Measurements from ENCODE around the gene HHIPL1.
A peak's percentile ranks its signal among the peaks of the same experiment; 100 is the strongest.

Gene HHIPL1

DNA sequence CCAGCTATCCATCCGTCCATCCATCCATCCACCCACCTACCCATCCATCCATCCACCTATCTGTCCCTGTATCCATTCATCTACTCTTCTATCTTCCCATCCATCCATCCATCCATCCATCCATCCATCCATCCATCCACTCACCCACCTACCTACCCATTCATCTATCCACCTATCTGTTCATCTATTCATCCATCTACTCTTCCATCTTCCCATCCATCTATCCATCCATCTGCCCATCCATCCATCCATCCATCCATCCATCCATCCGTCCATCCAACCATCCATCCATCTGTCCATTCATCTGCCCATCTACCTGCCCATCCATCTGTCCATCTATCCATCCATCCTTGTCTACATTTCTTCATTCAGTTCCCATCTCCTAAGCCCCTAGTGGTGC lies 17.8 kb upstream of the HHIPL1 start:
- no peak for DNase-seq (ENCODE audit: low spot score)
- in situ Hi-C loops (cut with MboI; ENCODE audit: low sequenced_read_pairs, unreplicated experiment): no loop called here
- TF ChIP-seq, protein P1, sequence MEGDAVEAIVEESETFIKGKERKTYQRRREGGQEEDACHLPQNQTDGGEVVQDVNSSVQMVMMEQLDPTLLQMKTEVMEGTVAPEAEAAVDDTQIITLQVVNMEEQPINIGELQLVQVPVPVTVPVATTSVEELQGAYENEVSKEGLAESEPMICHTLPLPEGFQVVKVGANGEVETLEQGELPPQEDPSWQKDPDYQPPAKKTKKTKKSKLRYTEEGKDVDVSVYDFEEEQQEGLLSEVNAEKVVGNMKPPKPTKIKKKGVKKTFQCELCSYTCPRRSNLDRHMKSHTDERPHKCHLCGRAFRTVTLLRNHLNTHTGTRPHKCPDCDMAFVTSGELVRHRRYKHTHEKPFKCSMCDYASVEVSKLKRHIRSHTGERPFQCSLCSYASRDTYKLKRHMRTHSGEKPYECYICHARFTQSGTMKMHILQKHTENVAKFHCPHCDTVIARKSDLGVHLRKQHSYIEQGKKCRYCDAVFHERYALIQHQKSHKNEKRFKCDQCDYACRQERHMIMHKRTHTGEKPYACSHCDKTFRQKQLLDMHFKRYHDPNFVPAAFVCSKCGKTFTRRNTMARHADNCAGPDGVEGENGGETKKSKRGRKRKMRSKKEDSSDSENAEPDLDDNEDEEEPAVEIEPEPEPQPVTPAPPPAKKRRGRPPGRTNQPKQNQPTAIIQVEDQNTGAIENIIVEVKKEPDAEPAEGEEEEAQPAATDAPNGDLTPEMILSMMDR (IDR thresholded peaks at IDR 0.05; ENCODE audit: borderline replicate concordance, control extremely low read depth, extremely low read depth, insufficient read depth, missing control alignments): no peak

DNA sequence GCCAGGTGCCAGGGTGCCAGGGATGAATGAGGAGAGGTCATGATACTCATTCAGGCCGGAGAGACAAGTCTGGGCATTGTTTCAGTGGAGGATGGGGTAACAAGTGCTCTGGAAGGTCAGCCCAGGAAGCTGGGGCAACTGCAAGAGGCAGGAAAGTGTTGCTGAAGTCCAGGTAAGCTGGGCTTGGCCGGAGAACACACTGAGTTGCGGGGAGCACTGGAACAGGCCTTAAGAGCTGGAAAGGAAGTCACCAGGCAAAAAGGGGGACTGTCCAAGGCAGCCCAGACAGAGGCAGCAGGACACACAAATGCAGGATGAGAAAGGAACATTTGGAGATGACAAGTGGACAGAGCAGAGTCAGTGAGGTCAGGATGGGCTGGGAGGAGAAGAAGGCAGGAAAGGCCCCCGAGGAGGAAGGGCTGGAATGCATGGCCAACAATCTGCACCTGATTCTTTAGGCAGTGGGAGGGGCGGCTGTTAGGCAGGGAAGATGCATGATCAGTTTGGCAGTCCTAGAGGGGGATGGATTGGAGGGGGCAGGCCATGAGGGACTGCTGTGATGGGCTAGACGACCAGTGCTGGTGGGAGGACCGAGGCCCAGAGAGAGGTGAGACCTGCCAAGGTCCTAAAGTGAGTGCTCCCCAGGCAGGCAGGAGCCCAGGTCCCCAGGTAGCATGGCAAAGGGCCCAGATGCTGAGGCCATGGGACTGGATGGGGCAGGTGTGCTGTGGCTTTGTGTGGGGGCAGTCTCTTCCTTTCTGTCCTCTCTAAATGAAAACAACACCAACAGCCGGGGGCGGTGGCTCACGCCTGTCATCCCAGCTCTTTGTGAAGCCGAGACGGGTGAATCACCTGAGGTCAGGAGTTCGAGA lies 17.2 kb upstream of the HHIPL1 start:
- in situ Hi-C loops (cut with MboI; ENCODE audit: low sequenced_read_pairs, unreplicated experiment): no loop called here
- no peak for DNase-seq (ENCODE audit: low spot score)
- TF ChIP-seq, protein P1 (IDR thresholded peaks at IDR 0.05; ENCODE audit: borderline replicate concordance, control extremely low read depth, extremely low read depth, insufficient read depth, missing control alignments): no peak

DNA sequence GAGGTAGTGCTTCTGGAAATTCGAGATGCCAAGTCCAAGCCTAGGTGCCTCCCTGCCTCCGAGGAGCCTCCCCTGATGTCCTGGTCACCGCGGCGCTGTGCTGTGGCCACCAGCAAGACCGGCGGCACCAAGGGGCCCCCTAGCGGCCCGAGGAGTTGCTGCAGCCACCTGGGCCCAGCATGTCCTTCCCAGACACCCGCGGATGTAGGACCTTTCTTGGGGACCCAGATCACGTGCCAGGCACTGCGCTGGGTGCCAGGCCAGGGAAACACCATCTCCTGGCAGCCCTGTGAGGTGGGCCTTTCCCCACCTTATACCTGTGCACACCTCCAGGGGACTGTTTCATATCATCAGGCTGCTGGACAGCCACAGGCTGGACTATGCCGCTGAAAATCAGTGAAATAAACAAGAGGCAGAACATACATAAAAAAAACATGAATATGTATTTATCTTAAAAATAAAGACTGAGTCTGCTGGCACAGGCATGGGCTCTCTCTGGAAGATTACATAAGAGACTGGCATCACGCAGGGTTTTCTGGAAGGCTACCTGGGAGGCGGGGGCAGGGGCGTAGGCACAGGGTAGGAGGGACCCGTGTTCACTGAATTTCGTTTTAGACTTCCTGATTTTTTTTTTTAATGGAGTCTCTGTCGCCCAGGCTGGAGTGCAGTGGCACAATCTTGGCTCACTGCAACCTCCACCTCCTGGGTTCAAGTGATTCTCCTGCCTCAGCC lies 15.9 kb upstream of the HHIPL1 start:
- TF ChIP-seq, protein P1 (IDR thresholded peaks at IDR 0.05; ENCODE audit: borderline replicate concordance, control extremely low read depth, extremely low read depth, insufficient read depth, missing control alignments): peak; percentile 85
- peak; percentile 91 for DNase-seq (ENCODE audit: low spot score)
- in situ Hi-C loops (cut with MboI; ENCODE audit: low sequenced_read_pairs, unreplicated experiment): no loop called here

DNA sequence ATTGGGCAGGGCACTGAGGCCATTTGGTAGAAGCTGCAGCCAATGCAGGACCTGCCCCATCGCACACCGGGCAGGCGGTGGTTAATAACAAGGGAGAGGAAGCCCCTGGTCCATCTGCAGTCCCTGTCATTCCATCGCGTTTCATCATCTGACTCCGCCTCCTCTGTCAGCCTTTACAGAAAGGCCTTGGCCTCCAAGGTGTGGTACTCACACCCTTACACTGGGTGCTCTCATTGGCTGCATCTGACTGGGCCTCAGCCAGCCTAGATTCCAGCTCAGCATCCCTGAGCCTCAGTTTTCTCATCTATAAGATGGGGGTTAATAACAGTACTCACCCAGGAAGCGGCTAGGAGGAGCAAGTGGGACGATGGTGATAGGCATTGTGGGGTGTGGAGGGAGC lies 14.7 kb upstream of the HHIPL1 start:
- in situ Hi-C loops (cut with MboI; ENCODE audit: low sequenced_read_pairs, unreplicated experiment): loop anchor here (10.0 kb wide), 1 partner anchor 105 kb away; no protein-coding TSS in a partner anchor
- DNase-seq (ENCODE audit: low spot score): no peak
- TF ChIP-seq, protein P1 (IDR thresholded peaks at IDR 0.05; ENCODE audit: borderline replicate concordance, control extremely low read depth, extremely low read depth, insufficient read depth, missing control alignments): no peak

DNA sequence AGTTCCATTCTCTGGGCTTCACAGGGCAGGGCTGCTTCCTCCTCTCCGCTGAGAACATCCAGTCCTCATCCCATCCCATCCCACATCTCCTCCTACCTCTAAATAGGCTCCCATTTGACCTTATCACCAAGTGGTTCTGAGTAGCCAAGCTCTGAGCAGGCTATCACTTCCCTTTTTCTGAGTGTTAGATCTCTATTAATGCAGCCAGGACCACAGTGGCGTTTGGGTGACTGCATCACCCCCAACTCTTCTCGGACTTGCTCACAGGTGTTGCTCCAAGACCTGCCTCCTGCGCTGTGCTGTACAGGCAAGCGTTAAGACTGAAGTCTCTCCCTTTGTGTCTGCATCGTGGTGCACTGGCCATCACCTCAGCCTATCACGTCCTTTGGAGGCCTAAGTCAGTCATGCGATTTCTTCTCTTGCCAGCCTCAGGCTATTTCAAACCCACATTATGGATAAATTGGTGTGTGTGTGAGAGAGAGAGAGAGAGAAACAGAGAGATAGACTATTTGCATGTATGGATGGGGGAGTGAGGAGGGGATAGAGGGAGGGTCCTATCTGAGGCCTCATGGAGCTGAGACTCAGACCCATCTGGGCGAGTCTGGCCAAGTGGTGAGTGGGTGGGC lies 12.4 kb upstream of the HHIPL1 start:
- in situ Hi-C loops (cut with MboI; ENCODE audit: low sequenced_read_pairs, unreplicated experiment): loop anchor here (10.0 kb wide), 1 partner anchor 108 kb away; no protein-coding TSS in a partner anchor
- TF ChIP-seq, protein P1 (IDR thresholded peaks at IDR 0.05; ENCODE audit: borderline replicate concordance, control extremely low read depth, extremely low read depth, insufficient read depth, missing control alignments): no peak
- DNase-seq (ENCODE audit: low spot score): peak; percentile 36

DNA sequence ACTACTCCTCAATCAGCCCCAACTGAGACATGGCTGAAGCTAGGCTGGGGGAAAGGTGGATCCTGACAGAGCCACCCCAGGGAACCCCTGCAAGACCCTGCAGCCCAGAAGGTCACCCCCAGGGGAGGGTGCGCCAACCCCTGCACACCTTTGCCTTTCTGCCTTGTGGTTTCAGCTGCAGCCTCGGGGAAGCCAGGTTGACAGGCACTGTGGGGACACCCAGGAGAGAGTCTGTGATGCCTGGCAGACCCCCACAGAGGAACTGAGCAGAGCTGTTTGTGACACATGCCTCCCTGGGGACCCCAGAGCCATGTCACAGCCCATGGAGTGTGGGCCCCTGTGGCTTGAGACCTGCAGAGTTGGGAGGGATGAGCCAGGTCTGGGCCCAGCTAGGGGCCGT lies 11.8 kb upstream of the HHIPL1 start:
- in situ Hi-C loops (cut with MboI; ENCODE audit: low sequenced_read_pairs, unreplicated experiment): loop anchor here (10.0 kb wide), 1 partner anchor 108 kb away; no protein-coding TSS in a partner anchor
- TF ChIP-seq, protein P1 (IDR thresholded peaks at IDR 0.05; ENCODE audit: borderline replicate concordance, control extremely low read depth, extremely low read depth, insufficient read depth, missing control alignments): no peak
- DNase-seq (ENCODE audit: low spot score): peak; percentile 26

Data from GM13976 (cell line).